ENCODE measurements around the gene OSBPL3. TPM values are rescaled to one million over a fixed set of nuclear protein-coding genes. Genes with fewer than 3 reads are reported as not detected.

Gene OSBPL3
- total RNA-seq, 4 donors from 2014 or later, result 3.1 to 7.0 (median 5.3) TPM

GRCh38 chr7:24825381-24825794 lies 154.6 kb downstream of the OSBPL3 start:
- Histone ChIP-seq H3K4me3 (no peak overlapping the region), H3K36me3 (no peaks in the 10 kb centered on the region), H3K27me3 (no peaks in the 10 kb centered on the region), H3K9me3 (no peaks in the 10 kb centered on the region), H3K4me1 (peaks cover 22 to 41% of the 10 kb centered on the region in 2 donors), H3K27ac (peak overlapping the region in 2 of 4 donors; percentile 21 to 36)
- intact Hi-C loops (cut with DNase I; ENCODE audit: low total_unique reads), result loop anchor here (10.0 kb wide), 1 partner anchor 59 kb away; no protein-coding TSS in a partner anchor
- ATAC-seq (no peak), DNase-seq (no peak)
- in situ Hi-C loops (cut with MboI; ENCODE audit: low sequenced_read_pairs in 4 of 4), result no loop called here
- TF ChIP-seq POLR2A (IDR thresholded peaks at IDR 0.05) (no peak), CTCF (IDR thresholded peaks at IDR 0.05 in 4 of 5, conservative IDR thresholded peaks at IDR 0.05 in 1 of 5) (no peak)

GRCh38 chr7:24824896-24825295 lies 155.1 kb downstream of the OSBPL3 start:
- TF ChIP-seq POLR2A (IDR thresholded peaks at IDR 0.05) (no peak), CTCF (IDR thresholded peaks at IDR 0.05 in 4 of 5, conservative IDR thresholded peaks at IDR 0.05 in 1 of 5) (no peak)
- Histone ChIP-seq H3K4me3 (no peak overlapping the region), H3K4me1 (peaks cover 23 to 37% of the 10 kb centered on the region in 2 donors), H3K36me3 (no peaks in the 10 kb centered on the region), H3K27ac (peak overlapping the region in 2 of 4 donors; percentile 21 to 36), H3K27me3 (no peaks in the 10 kb centered on the region), H3K9me3 (no peaks in the 10 kb centered on the region)
- in situ Hi-C loops (cut with MboI; ENCODE audit: low sequenced_read_pairs in 4 of 4), result loop anchor here in 2 of 4 donors (5.0 kb wide), 3 partner anchors 157 to 247 kb away; partner anchors contain the start of gene OSBPL3 (in 1 of the 2)
- intact Hi-C loops (cut with DNase I; ENCODE audit: low total_unique reads), result loop anchor here (10.0 kb wide), 1 partner anchor 60 kb away; no protein-coding TSS in a partner anchor
- DNase-seq (no peak), ATAC-seq (no peak)

- Histone ChIP-seq H3K4me1 (peaks cover 19 to 33% of the 10 kb centered on the region in 2 donors), H3K4me3 (no peak overlapping the region), H3K36me3 (no peaks in the 10 kb centered on the region), H3K27me3 (no peaks in the 10 kb centered on the region), H3K27ac (peak overlapping the region in 1 of 4 donors; percentile 36), H3K9me3 (no peaks in the 10 kb centered on the region)
- in situ Hi-C loops (cut with MboI; ENCODE audit: low sequenced_read_pairs in 4 of 4) (loop anchor here in 2 of 4 donors (5.0 kb wide), 3 partner anchors 158 to 248 kb away; partner anchors contain the start of gene OSBPL3 (in 1 of the 2)), intact Hi-C loops (cut with DNase I; ENCODE audit: low total_unique reads) (loop anchor here (10.0 kb wide), 1 partner anchor 60 kb away; no protein-coding TSS in a partner anchor)
- ATAC-seq (no peak), DNase-seq (no peak)
- TF ChIP-seq POLR2A (IDR thresholded peaks at IDR 0.05) (no peak), CTCF (IDR thresholded peaks at IDR 0.05 in 4 of 5, conservative IDR thresholded peaks at IDR 0.05 in 1 of 5) (no peak)
These were observed 155.6 kb downstream of the OSBPL3 start for GRCh38 chr7:24824400-24824799.

- Histone ChIP-seq H3K36me3 (no peaks in the 10 kb centered on the region), H3K27ac (peak overlapping the region; percentile 22 to 53 (median 50)), H3K4me3 (no peak overlapping the region), H3K4me1 (peaks cover 12 to 24% of the 10 kb centered on the region in 2 donors), H3K27me3 (no peaks in the 10 kb centered on the region), H3K9me3 (no peaks in the 10 kb centered on the region)
- DNase-seq (no peak), ATAC-seq (no peak)
- TF ChIP-seq CTCF (IDR thresholded peaks at IDR 0.05 in 4 of 5, conservative IDR thresholded peaks at IDR 0.05 in 1 of 5) (no peak), POLR2A (IDR thresholded peaks at IDR 0.05) (no peak)
- in situ Hi-C loops (cut with MboI; ENCODE audit: low sequenced_read_pairs in 4 of 4) (loop anchor here in 2 of 4 donors (5.0 kb wide), 3 partner anchors 161 to 251 kb away; partner anchors contain the start of gene OSBPL3 (in 1 of the 2)), intact Hi-C loops (cut with DNase I; ENCODE audit: low total_unique reads) (loop anchor here (2.0 to 10.0 kb wide), 3 partner anchors 63 to 273 kb away; partner anchors contain the start of gene OSBPL3)
These were observed 158.3 kb downstream of the OSBPL3 start for GRCh38 chr7:24821754-24822054.

Measured in gastrocnemius medialis (tissue), 4 donors.